GM18951 (cell line): Measurements from ENCODE around the gene CAMKV.
"Not testable (repeated sequence)": the region's sequence is repeated elsewhere in the genome, so short reads cannot be mapped to it uniquely, and the experiment has no call there.

Source experiments
- POLR2A ChIP-seq: IDR thresholded peaks from 4 replicates; pipeline ENCODE4 v1.6.1; 2011; ENCODE audit warnings: mild to moderate bottlenecking; ENCODE audit not compliant: insufficient read length, insufficient read depth; ENCODE audit errors: extremely low read depth
- in situ Hi-C: fragments of 300-500 bp; cut with MboI; formaldehyde crosslinking; loops from one replicate; pipeline ENCODE4 v1.12.0; 2022; ENCODE audit warnings: low sequenced_read_pairs, mixed read lengths, inconsistent platforms; ENCODE audit not compliant: unreplicated experiment

CAMKV gene

DNA sequence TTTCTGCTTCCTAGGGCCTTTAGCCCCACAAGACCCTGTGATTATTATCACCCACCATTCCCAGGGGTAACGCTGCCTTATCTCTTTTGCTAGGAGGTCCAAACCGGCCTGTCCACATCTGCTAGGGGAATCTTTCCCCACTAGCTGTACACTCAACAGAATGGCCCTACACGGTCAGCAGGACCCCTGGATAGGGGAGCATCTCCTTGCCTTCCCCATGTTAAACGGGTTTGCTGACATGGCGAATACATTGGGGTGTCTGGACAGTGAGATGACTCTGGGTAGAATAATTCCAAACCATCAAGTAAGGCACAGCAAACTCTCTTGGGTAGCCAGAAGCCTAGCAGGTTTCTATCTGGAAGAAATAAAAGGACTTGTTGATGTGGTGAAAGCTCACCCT lies 14.0 kb downstream of the CAMKV start:
- TF ChIP-seq POLR2A: no peak
- in situ Hi-C loops: no loop called here

DNA sequence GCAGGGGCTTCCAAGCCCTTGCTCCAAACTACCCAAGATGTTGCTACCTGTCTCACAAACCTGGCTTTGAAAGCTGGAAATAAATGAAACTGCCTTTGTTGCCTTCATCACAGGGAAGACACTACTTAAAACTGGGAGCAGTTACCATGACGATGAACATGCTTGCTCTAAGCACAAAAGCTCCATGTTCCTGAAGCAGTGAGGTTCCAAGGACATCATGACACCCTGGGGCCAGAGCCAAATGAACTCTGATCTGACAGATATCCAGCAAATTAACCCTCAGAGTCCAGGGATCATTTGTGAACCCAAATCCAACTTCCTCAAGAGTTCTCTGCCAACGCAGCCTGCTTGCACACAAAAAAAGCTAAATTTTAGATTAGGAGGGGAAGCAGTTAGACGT lies 24.0 kb downstream of the CAMKV start:
- TF ChIP-seq POLR2A: no peak
- in situ Hi-C loops: no loop called here

DNA sequence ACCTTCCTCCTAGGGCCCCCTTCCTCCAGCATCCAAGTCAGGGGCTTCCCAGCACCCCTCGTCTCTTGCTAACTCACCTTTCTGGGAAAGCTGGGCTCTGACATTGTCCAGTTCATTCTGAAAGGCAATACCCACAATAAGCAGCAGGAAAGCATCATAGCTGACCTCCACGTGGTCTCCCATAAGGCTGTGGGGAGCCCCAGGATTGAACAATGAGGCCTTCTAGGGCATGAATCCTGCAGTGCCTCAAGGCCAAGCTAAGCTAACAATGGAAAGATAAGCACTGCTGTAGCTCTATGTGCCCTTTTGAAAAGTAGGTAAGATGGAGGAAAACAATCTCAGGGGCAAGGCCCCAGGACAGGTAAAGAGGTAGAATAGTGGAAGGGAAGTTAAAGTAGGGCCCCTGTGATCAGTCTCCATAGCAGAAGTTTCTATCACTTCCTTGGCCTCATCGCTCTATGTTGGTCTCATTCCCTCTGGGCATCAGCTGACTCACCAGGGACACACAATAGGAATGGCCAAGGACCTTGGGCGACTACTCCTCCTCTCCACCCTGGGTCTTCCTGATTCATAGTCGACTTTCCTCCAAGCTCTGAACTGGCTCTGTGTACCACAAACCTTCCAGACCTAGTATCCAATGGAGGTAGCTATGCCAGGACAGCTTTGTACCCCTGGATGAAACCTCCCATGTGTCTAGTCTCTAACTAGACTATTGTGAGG lies 25.1 kb downstream of the CAMKV start:
- in situ Hi-C loops: no loop called here
- no peak for TF ChIP-seq POLR2A

DNA sequence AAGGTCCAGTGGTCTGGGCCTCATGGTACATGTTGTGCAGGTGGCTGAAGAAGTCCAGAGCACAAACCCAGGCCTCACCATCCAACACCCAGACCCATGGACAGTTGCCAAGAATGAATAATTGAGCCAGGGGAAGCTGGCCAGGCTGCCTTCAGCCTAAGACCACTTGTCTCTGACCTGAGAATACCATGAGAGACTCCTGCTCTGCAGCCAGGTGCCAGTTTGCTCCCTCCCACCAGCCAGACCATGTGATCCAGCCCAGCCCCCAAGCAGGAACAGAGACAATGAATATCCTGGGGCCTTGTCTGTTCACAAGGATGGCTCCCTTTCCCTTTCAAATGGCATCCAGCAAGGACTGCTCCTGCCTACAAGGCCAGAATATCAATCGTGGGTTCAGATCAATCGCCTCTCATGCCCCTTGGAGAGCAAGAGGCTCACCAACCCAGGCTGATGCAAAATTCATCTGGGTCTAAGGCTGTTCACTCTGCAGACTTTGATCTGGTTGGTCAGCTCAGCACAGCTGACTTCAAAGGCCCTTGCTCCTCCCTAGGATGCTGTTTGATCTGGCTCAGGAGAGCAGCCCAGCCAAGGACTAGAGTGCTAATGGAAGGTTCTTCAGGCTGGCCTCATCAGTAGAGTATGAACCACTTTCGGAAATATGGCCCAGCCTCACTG lies 26.7 kb downstream of the CAMKV start:
- in situ Hi-C loops: no loop called here
- no peak for TF ChIP-seq POLR2A

DNA sequence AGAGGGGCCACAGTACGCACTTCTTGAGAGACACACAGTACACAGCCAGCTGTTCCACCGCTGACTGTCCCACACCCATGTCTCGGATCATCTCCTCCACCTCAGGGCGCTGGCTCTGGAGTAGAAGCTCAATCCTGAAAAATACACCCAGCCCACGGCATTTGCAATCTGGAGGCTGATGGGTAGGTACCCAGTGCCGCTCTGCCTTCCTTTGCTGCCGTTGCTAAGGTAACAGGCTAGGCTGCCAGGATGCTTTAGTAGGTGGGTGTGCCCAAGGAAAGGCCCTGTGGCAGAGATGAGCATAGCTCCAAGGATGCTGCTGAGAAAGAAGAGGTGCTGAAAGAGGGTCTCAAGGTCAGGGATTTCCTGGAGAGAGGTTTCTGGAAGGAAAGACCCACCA lies 27.9 kb downstream of the CAMKV start:
- TF ChIP-seq POLR2A: no peak
- in situ Hi-C loops: no loop called here

DNA sequence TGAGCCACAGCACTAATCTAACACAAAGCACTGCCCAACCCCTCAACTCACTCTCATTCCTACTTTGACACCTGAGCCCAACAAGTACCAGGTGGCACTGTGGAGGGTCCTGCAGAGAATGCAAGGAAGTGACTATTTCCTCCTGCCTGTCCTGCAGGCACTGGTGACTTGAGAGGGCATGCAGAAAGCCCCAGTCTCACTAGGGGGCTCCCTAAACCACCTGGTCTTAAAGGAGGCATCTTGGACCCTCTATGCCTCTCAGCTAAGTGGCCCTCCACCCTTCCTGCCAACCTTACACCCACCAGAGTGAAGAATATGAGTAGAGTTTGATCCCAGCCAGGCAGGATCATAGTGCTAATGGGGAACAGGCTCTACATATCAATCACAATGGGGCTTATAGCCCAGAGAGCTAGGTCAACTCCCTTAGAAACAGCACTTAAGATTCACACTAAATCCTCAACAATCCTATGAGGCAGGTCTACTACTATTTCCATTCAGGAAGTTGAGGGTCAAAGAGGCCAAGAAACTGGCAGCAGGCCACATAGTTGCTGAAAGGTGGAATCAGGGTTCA lies 28.5 kb downstream of the CAMKV start:
- no peak for TF ChIP-seq POLR2A
- in situ Hi-C loops: no loop called here

DNA sequence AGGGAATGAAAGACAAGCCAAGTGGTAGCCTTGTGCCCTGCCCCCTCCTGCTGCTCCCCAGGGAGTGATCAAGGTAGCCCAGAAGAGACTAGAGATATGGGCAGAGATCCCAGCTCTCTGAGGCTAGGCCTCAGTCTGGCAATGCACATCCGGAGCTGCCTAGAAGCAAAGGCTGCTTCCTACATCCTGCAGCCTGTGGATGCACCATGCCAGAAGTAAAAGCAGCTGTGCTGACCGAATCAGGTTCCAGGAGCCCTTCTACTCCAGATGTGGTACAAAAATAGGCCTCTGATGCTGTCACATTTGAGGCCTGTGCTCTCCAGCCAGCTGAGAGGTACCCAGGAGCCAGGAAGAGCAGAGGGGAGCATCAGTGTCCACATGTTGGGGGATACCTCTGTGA lies 29.3 kb downstream of the CAMKV start:
- in situ Hi-C loops: no loop called here
- TF ChIP-seq POLR2A: no peak

DNA sequence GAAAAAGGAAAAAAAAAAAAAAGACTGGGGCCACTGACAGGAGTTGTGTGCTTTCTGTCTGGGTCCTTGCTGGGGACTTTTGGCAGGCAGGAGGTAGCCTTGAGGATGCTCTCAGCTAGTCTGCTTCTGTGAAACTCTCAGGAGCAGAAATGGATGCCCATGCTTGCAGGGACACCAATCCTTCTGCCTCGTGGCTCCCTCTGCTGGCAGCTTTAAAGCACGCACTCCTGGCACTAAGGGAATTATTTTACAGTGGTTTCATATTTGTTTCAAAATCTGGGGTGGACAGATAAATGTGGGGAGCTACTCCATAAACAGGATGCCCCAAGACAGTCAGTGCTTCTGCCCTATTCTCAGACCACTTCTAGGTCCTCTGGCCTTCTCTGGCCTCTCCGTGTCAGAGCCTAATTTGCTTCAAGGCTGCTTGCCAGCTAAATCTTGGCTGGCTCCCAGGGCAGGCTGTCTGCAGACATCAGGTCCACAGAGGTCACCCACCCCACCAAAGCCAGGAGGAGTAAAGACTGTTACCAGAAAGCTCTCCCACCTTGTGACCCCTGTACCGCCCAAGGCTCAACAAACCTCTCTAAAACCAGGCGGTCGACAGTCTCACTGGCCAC lies 30.4 kb downstream of the CAMKV start:
- no peak for TF ChIP-seq POLR2A
- in situ Hi-C loops: no loop called here

DNA sequence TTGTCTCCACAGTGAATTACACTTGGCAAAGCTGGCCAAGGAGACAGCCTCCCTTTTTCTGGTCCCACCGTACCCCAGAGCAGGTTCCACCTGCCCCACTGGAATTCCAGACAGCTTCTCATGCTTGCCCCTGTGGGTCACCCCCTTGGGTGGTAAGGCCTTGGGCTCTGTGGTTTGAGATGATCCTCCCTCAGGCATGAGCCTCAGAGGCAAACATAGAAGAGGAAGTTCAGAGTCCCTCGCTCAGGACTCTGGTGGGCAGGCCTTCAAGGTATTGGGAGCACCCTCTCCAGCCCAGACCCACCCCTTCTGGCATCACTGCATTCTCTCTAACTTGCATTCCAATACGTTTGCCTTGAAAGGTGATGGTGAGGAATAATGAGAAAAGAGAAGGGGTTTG lies 38.4 kb downstream of the CAMKV start:
- in situ Hi-C loops: no loop called here
- no peak for TF ChIP-seq POLR2A

DNA sequence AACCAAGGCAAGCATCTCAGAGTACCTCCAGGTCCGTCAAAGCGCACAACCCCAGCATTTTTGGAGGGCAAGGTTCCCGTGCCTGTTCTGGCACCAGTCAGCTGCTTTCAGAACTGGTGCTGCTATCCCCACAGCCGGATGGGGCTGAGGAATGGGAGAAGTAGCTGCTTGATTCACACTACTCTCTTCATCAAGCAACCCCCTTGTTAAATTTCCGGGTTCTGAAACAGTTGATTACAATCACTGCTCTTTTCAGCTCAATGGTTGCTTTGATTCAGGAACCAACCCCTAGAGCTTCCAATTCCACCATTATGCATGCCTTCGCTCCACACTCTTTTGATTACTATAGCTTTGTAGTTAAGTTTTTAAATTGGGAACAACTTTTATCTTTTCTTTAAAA lies 43.7 kb downstream of the CAMKV start:
- no peak for TF ChIP-seq POLR2A
- in situ Hi-C loops: no loop called here

DNA sequence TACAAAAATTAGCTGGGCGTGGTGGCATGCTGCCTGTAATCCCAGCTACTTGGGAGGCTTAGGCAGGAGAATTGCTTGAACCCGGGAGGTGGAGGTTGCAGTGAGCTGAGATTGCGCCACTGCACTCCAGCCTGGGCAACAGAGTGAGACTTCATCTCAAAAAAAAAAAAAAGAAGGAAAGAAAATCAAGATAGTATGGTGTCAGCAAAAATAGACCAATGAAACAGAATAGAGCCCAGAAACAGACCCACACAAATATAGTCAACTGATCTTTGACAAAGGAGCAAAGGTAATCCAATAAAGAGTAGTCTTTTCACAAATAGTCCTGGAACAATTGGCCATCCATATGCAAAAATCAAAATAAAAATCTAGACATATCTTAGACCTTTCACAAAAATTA lies 46.6 kb downstream of the CAMKV start:
- in situ Hi-C loops: not testable (repeated sequence)

DNA sequence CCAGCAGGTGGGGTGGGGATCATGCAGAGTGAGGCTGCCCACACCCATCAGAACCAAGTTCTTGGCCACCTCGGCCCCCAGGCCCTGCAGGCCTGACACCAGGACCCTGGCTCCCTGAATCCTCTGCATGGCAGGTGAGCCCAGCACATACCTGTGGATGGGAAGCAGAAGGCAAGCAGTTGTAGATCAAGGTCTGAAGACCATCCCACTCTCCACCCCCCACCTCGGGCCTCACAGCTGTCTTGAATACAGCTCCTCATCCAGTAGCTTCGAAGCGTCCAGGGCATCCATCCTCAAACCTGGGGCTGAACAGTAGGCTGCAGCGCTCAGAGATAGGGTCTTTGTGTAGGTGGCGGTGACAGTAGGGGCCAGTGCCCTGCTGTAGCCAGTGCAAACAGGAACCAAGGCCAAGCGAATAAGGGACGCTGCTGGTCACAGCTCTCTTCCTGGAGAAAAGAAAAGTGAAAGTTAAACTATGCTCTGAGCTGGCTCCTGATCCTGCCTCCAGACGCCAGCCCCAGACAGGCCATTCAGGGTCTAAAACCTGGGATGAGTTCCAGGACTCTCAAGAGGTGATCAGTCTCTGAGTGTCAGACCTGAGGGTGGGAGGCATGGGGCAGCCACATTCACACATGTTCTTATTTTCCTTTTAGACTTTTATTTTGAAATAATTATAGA lies 56.1 kb downstream of the CAMKV start, which contains the start of gene UBA7:
TSS of gene UBA7 (minus strand) at position 457 of the 678 bp plus-strand sequence. CDS start at position 291, 166 bp downstream.
- in situ Hi-C loops: no loop called here
- TF ChIP-seq POLR2A: peak; percentile 59

DNA sequence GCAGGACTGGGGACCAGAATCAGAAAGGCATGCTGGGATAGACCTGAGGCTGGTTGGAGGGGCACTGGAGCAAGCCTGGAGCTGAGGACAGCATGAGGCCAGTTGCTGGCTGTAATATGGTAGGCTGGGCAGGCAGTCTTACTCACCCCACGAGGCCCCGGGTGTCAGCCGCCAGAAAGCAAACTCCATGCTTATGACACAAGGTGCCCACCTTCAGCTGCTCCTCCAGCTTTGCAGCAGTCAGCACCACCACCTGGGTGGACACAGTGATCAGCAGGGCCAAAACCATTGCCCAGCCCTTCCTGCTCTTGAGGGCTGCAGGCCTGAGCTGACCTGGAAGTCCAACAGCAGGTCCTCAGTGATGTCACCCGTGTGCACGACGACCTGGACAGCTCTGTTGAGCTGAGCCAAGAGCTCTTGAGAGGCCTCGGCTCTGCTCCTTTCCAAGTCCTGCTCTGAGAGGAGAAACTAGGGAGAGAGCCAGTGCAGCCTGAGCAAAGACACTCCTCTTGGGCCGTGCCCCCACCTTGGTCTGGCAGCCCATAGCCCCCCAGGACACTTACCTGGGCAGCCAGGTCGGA lies 56.7 kb downstream of the CAMKV start:
- in situ Hi-C loops: no loop called here

More for the DNA sequence above, 56.7 kb downstream of the CAMKV start:
- TF ChIP-seq POLR2A: no peak
